Mucosa of descending colon (tissue), 3 donors: Measurements from ENCODE around the gene SLC25A11. TPM values are rescaled to one million over a fixed set of nuclear protein-coding genes. Genes with fewer than 3 reads are reported as not detected.

Source experiments
- ATAC-seq: fragments of 200-7000 bp; cut with Tn5 transposase; one replicate; pipeline ENCODE4 v1.9.1; 2020; ENCODE audit warnings: mild to moderate bottlenecking, moderate library complexity
- DNase-seq, 3 donors: peaks; one replicate each; pipeline ENCODE4 v3.0.0-alpha.2; 2020
- H3K36me3 ChIP-seq: fragments of 200-600 bp; one replicate; pipeline ENCODE4 v1.8.0; 2021; ENCODE audit warnings: low read depth, mild to moderate bottlenecking
- H3K4me1 ChIP-seq: fragments of 200-600 bp; one replicate; pipeline ENCODE4 v1.8.0; 2021; ENCODE audit warnings: low read depth, mild to moderate bottlenecking
- H3K4me3 ChIP-seq: fragments of 200-600 bp; one replicate; pipeline ENCODE4 v1.8.0; 2021; ENCODE audit warnings: mild to moderate bottlenecking
- H3K9me3 ChIP-seq: fragments of 200-600 bp; one replicate; pipeline ENCODE4 v1.8.0; 2021; ENCODE audit warnings: mild to moderate bottlenecking
- CTCF ChIP-seq: fragments of 200-600 bp; IDR thresholded peaks from one replicate; pipeline ENCODE4 v1.8.0; 2022; ENCODE audit warnings: antibody characterized with exemption, mild to moderate bottlenecking
- intact Hi-C, 2 donors: fragments of 100-400 bp; cut with DNase I in 1 of 2; cut with micrococcal nuclease in 1 of 2; formaldehyde crosslinking; loops; one replicate each; pipeline versions ENCODE4 v1.11.0 to v1.11.1; 2022; cut with DNase I, micrococcal nuclease
- total RNA-seq, 3 donors: library from RNA; stranded (reverse); fragmentation: NEBNext Ultra II Directional in 2 of 3; extraction: Animal tissue kit (Norgen Biotek cat#: 25700) in 2 of 3; gene quantifications; one replicate each; pipeline versions ENCODE4 v1.2.1 to v1.2.4, GENCODE V29; 2021 to 2023
- donor health status: DM: no; HTN: no; CAD: no; lungs with moderate emphysema.
- donor health status: DM: no; HTN: no; CAD: no.
- donor health status: DM: no; HTN: yes; CAD: no.

The SLC25A11 gene
- total RNA-seq, 3 donors from 2014 or later: 68.4 to 87.2 (median 72.8) TPM

- Histone ChIP-seq H3K4me3 (no peak overlapping the region), H3K9me3 (no peaks in the 10 kb centered on the region), H3K36me3 (no peaks in the 10 kb centered on the region), H3K4me1 (peaks cover 41% of the 10 kb centered on the region)
- intact Hi-C loops: no loop called here
- ATAC-seq: no peak
- TF ChIP-seq CTCF: no peak
- DNase-seq: no peak
Observed at GRCh38 chr17:4945944-4946280, 6.1 kb upstream of the SLC25A11 start.

- Histone ChIP-seq H3K4me3 (no peak overlapping the region), H3K36me3 (no peaks in the 10 kb centered on the region), H3K4me1 (peaks cover 38% of the 10 kb centered on the region), H3K9me3 (no peaks in the 10 kb centered on the region)
- no peak for TF ChIP-seq CTCF
- DNase-seq (peak; percentile 77 to 88 (median 82)), ATAC-seq (peak; percentile 33)
- intact Hi-C loops: no loop called here
Observed at GRCh38 chr17:4945176-4945943, 5.5 kb upstream of the SLC25A11 start.

- no peak for ATAC-seq
- intact Hi-C loops: no loop called here
- Histone ChIP-seq H3K4me1 (peaks cover 36% of the 10 kb centered on the region), H3K36me3 (no peaks in the 10 kb centered on the region), H3K4me3 (no peak overlapping the region), H3K9me3 (no peaks in the 10 kb centered on the region)
- DNase-seq: peak in 1 of 3 donors; percentile 68
- no peak for TF ChIP-seq CTCF
Observed at GRCh38 chr17:4944554-4945175, 4.8 kb upstream of the SLC25A11 start.

- ATAC-seq (no peak), DNase-seq (peak in 1 of 3 donors; percentile 68)
- intact Hi-C loops: no loop called here
- no peak overlapping the region for H3K4me3 ChIP-seq
- TF ChIP-seq CTCF: no peak
- peaks cover 37% of the 10 kb centered on the region for H3K4me1 ChIP-seq
- no peaks in the 10 kb centered on the region for H3K9me3 ChIP-seq
- H3K36me3 ChIP-seq: no peaks in the 10 kb centered on the region
Observed at GRCh38 chr17:4944163-4944553, 4.3 kb upstream of the SLC25A11 start.

- no peaks in the 10 kb centered on the region for H3K9me3 ChIP-seq
- peaks cover 46% of the 10 kb centered on the region for H3K4me1 ChIP-seq
- ATAC-seq: no peak
- intact Hi-C loops: no loop called here
- no peak overlapping the region for H3K4me3 ChIP-seq
- TF ChIP-seq CTCF: no peak
- no peaks in the 10 kb centered on the region for H3K36me3 ChIP-seq
- DNase-seq: no peak
Observed at GRCh38 chr17:4942760-4943508, 3.1 kb upstream of the SLC25A11 start.
